ENCODE data around the gene HPDL.
"Not testable (repeated sequence)": the region's sequence is repeated elsewhere in the genome, so short reads cannot be mapped to it uniquely, and the experiment has no call there.

Gene HPDL

GRCh38 chr1:45326627-45327623, at the start of gene HPDL:
HPDL (plus strand) TSS chr1:45326895; CDS start chr1:45327149, 254 bp downstream.
- DNase-seq (ENCODE audit: low read depth in 3 of 3): peak; percentile 46 to 73 (median 59)

DNA sequence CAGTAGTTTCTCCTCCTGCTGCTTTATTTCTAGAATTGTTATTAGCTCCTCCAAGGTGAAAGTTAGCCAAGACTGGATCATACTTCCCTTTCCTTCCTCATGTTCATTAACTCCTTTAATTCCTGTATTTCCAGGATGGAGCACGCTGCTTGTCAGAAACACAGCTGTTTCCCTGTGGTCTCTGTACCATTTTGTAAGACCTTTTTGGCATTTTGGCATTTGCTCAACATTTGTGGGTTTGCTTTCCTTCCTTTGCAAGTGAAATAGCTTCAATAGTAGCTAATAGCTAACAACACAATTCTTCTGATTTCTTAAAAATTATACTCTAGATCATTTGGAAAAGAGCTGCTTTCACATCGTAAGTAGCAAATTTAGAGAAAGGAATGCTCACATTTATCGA, 44.3 kb upstream of the HPDL start:
- DNase-seq (ENCODE audit: low read depth in 3 of 3): no peak

- DNase-seq (ENCODE audit: low read depth in 3 of 3): not testable (repeated sequence)
Observed at GRCh38 chr1:45284858-45285257, 41.8 kb upstream of the HPDL start.

GRCh38 chr1:45286521-45286920, 40.2 kb upstream of the HPDL start:
- DNase-seq (ENCODE audit: low read depth in 3 of 3): not testable (repeated sequence)

DNA sequence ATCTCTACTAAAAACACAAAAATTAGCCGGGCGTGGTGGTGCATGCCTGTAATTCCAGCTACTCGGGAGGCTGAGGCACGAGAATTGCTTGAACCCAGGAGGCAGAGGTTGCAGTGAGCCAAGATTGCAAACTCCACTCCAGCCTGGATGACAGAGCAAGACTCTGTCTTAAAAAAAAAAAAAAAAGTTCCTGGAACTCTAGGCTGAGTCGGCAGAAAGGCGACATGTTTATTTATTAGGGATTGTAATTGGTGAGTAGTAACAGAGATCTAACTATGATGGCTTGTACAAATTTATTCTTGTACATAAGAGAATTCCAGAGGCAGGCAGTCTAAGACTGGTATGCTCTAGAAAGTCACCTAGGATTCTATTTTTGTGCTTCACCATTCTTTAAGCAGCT, 35.7 kb upstream of the HPDL start:
- DNase-seq (ENCODE audit: low read depth in 3 of 3): not testable (repeated sequence)

- no peak for DNase-seq (ENCODE audit: low read depth in 3 of 3)
Observed at GRCh38 chr1:45291716-45292115, 35.0 kb upstream of the HPDL start.

DNA sequence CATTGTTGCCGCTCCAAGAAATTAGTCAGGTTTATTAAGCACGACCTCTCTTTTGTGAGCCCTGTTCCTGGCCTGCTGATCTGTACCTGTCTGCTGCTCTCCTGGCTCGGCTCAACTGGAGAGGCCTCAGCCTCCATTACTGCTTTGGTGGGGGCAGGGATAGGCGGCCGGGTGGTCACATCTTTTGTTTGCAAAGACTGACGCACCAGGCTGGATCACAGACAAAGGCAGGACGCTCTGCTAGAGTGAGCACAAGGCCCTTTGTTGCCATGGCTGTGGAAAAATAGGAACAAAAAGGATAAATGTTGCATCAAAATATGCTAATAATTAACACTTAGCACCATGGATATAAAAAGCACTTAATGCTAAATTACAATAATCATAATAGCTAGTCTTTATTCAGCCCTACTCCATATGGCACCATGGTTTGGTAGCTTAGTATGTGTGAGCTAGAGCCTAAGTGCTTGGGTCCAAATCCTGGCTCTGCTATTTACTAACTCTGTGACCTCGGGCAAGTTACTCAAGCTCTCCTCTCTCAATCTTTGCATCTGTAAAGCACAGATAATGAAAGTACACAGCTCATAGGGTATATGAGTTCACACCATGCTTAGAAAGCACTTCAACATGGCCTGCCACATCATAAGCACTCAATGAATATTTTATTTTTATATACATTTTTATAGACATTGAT, 28.9 kb upstream of the HPDL start:
- no peak for DNase-seq (ENCODE audit: low read depth in 3 of 3)

DNA sequence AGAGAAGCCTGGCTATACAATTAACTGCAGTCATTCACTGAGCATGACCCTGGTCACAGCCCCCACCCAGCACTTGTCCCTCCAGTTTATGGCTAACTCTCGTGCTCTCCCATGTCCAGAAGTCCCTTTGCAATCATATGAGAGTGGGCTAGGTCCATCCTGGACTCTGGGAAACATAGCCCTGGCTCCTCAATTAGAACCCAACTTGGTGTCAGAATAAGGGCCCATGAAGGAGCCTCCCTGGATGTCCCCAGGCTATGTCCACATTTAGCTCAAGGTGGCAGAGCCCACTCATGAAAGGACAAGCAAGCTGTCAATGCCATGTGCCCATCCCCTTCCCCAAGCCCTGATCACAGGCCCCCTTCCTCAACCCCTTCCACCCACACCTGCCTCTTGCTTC, 27.4 kb upstream of the HPDL start:
- DNase-seq (ENCODE audit: low read depth in 3 of 3): no peak

DNA sequence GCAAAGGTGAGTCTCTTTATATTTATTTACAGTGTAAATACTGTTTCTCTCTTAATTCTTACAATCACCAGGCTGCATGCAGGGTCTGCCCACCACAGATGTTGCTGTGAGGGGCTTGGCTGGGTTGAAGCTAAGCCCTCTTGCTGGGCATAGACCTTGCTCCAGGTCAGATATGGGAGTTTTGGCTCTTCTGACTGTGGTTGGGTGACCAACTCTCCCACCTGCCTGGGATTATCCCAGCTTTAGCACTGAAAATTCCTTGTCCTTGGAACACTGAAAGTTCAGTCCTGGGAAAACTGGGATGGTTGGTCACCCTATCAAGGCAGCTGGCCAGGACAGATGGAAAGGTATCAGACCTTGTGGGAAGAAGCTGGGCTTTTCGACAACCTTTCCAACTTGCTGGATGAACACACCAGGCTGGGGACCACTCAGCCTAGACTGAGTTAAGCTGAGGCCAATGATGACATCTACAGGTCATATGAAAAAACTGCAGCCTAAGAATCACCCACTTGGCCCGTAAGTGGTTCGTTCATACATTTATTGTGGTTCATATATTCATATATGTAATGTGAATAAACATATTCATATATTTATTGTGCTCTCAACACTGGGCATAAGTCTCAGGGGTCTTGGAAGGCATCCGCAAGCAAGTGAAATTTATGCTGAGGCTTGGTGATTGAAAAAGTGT, 26.6 kb upstream of the HPDL start:
- DNase-seq (ENCODE audit: low read depth in 3 of 3): no peak

DNA sequence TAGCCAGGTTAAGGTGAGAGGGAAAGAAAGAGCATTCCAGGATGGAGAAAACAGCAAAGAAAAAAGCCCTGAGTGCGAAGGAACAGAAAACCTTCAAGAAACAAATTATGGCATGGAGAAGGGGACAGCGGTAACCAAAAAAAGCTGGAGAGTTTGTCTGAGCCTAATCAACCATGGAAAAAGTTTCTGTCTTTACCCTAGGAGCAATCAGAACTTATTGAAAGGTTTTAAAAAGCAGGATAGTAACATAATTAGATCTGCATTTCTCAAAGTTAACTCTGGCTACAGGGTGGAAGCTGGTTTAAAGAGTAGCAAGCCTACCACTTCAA, 26.1 kb upstream of the HPDL start:
- no peak for DNase-seq (ENCODE audit: low read depth in 3 of 3)

- no peak for DNase-seq (ENCODE audit: low read depth in 3 of 3)
Observed at GRCh38 chr1:45302505-45303150, 24.1 kb upstream of the HPDL start.

- peak; percentile 98 to 99 (median 98) for DNase-seq (ENCODE audit: low read depth in 3 of 3)
Observed at GRCh38 chr1:45303520-45304310, 23.0 kb upstream of the HPDL start.

DNA sequence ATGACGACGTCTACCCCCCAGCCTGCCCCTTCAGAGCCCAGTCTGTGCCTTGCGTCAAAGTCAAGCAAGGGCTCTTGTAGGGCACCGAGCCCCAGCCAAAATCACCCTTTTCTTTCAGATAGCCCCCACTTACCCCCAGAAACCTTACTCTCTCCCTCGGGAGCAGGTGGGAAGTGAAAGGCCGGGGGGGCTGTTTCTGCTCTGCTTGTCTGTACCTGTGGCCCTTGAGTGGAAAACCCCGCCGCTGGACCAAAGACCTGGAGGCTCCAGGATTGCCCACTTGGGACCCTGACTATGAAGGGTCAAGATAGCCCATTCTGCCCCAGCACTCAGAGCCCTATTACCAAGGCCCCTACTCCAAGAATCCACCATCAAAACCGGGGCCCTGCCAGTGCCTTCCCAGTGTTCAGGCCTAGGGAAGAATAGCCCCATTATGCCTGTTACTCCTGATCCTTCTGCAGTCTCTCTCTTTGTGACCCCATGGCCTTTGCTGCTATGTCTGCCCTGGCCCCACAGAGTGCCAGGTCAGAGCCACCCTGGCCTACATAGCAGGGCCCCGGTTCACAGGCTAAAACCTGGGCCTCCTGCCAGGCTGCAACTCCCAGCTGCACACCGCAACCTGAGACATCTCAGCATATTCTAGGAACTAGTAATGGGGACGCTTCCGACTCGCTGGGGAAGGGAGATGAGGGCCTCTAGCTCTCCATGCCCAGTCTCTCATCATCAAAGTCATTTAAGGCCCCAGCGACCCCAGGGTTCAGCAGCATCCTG, 22.2 kb upstream of the HPDL start:
- DNase-seq (ENCODE audit: low read depth in 3 of 3): no peak

- no peak for DNase-seq (ENCODE audit: low read depth in 3 of 3)
Observed at GRCh38 chr1:45305231-45305630, 21.5 kb upstream of the HPDL start.

- DNase-seq (ENCODE audit: low read depth in 3 of 3): peak in 1 of 3 donors; percentile 53
Observed at GRCh38 chr1:45306319-45306718, 20.4 kb upstream of the HPDL start.

DNA sequence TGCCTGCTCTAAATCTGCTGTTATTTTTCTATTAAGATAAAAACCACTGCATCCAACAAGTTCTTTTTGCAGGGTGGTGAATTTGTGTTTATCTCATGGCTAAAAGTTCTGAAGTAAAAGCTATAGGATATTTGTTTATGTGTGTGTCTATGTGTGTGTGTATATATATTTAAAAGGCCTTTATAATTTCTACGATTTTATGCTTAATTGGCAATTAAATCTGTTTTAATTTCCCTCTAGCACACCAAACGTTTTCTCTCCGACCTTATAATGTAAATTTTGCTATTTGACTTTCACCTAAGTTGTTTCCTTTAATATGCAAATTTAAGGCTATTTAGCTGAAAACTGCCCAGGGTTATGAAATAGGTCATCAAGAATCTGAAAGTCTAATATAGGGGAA, 19.8 kb upstream of the HPDL start:
- DNase-seq (ENCODE audit: low read depth in 3 of 3): no peak

DNA sequence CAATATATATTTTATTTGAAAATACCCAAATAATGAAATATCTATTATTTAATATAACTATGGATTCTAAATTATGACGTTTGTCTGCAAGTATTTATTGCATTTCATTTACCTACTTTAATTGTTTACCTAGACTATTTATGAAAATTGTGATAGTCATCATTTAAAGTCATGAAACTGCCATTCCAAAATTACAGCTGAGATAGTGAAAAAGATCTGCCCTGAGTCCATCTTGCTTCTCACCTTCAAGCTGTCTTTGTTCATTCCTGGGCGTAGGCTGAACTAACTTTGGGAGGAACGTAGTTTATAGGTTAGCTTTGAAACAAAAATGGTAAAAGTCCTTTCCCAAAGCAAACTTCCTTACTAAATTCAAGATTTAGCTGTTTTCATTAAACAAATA, 12.4 kb upstream of the HPDL start:
- no peak for DNase-seq (ENCODE audit: low read depth in 3 of 3)

DNA sequence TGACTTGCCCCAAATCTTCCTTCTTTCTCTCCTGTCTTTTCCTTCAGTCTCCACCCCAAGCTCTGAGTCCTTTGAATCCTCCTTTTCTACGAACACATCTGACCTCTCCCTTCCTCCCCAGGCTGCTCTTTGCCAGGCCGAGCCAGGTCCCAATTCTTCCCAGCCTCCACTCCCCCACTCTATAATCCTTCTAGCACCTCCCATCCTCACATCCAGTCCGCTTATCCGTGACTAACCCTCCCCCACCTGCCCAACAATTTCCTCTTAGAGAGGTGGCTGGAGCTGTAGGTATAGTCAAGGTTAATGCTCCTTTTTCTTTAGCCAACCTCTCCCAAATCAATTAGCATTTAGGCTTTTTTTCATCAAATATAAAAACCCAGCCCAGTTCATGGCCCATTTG, 9.5 kb upstream of the HPDL start:
- no peak for DNase-seq (ENCODE audit: low read depth in 3 of 3)

DNA sequence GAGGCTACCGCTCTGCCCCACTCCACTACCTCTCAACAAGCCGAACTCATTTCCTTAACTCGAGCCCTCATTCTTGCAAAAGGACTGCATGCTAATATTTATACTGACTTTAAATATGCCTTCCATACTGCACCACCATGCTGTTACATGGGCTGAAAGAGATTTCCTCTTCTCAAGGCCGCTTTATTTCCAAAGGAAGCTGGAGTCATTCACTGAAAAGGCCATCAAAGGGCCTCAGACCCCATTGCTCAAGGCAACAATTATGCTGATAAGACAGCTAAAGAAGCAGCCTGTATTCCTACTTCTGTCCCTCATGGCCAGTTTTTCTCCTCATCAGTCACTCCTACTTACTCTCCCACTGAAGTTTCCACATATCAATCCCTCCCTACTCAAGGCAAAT, 6.9 kb upstream of the HPDL start:
- no peak for DNase-seq (ENCODE audit: low read depth in 3 of 3)

DNA sequence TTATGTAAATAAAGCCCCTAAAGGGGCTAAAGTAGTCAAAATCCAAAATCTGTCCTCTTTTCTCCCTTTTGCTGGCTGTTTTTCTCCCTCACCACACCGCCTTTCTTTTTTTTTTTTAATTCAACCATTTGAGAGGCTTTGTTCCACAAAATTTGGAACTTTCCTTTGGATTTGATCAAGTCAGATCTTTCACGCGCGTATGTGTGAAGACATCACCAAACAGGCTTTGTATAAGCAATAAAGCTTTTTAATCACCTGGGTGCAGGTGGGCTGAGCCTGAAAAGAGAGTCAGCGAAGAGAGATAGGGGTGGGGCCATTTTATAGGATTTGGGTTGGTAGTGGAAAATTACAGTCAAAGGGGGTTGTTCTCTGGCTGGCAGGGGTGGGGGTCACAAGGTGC, 5.3 kb upstream of the HPDL start:
- DNase-seq (ENCODE audit: low read depth in 3 of 3): no peak
